Amniotic epithelial cell (primary cell): ENCODE data around the gene GRIA2.
"Not testable (repeated sequence)": the region's sequence is repeated elsewhere in the genome, so short reads cannot be mapped to it uniquely, and the experiment has no call there.

Source experiments
- DNase-seq: peaks from one replicate; pipeline ENCODE4 v3.0.0-alpha.2; 2010; ENCODE audit warnings: low read depth

The GRIA2 gene

GRCh38 chr4:157220371-157220881 is at the start of gene GRIA2:
TSS of gene GRIA2 (plus strand) at chr4:157220728. CDS start at chr4:157221043, 315 bp downstream.
- peak; percentile 45 for DNase-seq

- peak; percentile 16 for DNase-seq
Observed at GRCh38 chr4:157172011-157172410, 48.5 kb upstream of the GRIA2 start.

- DNase-seq, result not testable (repeated sequence)
Observed at GRCh38 chr4:157180268-157180667, 40.3 kb upstream of the GRIA2 start.

- no peak for DNase-seq
Observed at GRCh38 chr4:157184300-157184699, 36.2 kb upstream of the GRIA2 start.

- DNase-seq, result no peak
Observed at GRCh38 chr4:157185363-157185762, 35.2 kb upstream of the GRIA2 start.

GRCh38 chr4:157195374-157195773 is 25.2 kb upstream of the GRIA2 start:
- no peak for DNase-seq

- no peak for DNase-seq
Observed at GRCh38 chr4:157196046-157196445, 24.5 kb upstream of the GRIA2 start.

GRCh38 chr4:157204634-157205244 is 15.8 kb upstream of the GRIA2 start:
- peak; percentile 4 for DNase-seq

GRCh38 chr4:157217708-157218107 is 2.8 kb upstream of the GRIA2 start:
- peak; percentile 29 for DNase-seq

- no peak for DNase-seq
Observed at GRCh38 chr4:157219711-157220370, 687 bp upstream of the GRIA2 start.

- DNase-seq, result no peak
Observed at GRCh38 chr4:157221426-157221894, 932 bp downstream of the GRIA2 start.

GRCh38 chr4:157221895-157222770 is 1.6 kb downstream of the GRIA2 start:
- no peak for DNase-seq

- DNase-seq, result no peak
Observed at GRCh38 chr4:157222771-157223160, 2.2 kb downstream of the GRIA2 start.

GRCh38 chr4:157223456-157223855 is 2.9 kb downstream of the GRIA2 start:
- DNase-seq, result no peak

GRCh38 chr4:157225096-157225495 is 4.6 kb downstream of the GRIA2 start:
- no peak for DNase-seq

GRCh38 chr4:157226035-157226434 is 5.5 kb downstream of the GRIA2 start:
- no peak for DNase-seq

- DNase-seq, result no peak
Observed at GRCh38 chr4:157226601-157227000, 6.1 kb downstream of the GRIA2 start.

GRCh38 chr4:157231525-157231924 is 11.0 kb downstream of the GRIA2 start:
- DNase-seq, result no peak

- no peak for DNase-seq
Observed at GRCh38 chr4:157242871-157243270, 22.3 kb downstream of the GRIA2 start.

GRCh38 chr4:157244348-157244747 is 23.8 kb downstream of the GRIA2 start:
- no peak for DNase-seq

- DNase-seq, result no peak
Observed at GRCh38 chr4:157245351-157245750, 24.8 kb downstream of the GRIA2 start.

- peak; percentile 6 for DNase-seq
Observed at GRCh38 chr4:157246964-157247363, 26.4 kb downstream of the GRIA2 start.

- not testable (repeated sequence) for DNase-seq
Observed at GRCh38 chr4:157258165-157258564, 37.6 kb downstream of the GRIA2 start.
